ENCODE data around the gene NT5DC1. TPM values are rescaled to one million over a fixed set of nuclear protein-coding genes. Genes with fewer than 3 reads are reported as not detected.
A peak's percentile ranks its signal among the peaks of the same experiment; 100 is the strongest.

The NT5DC1 gene
- total RNA-seq, 2 experiments from 2014 or later, result 20.5 to 58.8 TPM

DNA sequence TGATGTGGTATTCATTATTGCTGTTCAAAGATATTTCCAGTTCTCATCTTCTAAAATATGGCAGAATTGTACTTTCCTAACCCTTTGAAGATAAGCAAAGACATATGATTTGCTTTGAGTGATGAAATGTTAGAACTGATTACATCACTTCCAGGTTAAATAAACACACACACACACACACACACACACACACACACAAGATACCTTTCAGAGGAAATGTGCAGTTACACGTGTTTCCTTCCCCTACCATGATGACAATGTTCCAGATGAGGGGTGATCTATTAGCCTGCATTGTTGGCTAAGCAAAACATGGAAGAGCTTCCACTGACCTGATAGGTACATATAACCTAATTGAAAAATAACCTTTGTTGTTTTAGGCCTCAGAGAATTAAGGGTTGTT, 28.3 kb upstream of the NT5DC1 start:
- CTCF ChIA-PET (ENCODE audit: unreplicated experiment), result no interaction called here
- no peak for TF ChIP-seq EZH2phosphoT487 (IDR thresholded peaks at IDR 0.05; ENCODE audit: borderline replicate concordance, low read depth, low read length)
- TF ChIP-seq, protein P1, sequence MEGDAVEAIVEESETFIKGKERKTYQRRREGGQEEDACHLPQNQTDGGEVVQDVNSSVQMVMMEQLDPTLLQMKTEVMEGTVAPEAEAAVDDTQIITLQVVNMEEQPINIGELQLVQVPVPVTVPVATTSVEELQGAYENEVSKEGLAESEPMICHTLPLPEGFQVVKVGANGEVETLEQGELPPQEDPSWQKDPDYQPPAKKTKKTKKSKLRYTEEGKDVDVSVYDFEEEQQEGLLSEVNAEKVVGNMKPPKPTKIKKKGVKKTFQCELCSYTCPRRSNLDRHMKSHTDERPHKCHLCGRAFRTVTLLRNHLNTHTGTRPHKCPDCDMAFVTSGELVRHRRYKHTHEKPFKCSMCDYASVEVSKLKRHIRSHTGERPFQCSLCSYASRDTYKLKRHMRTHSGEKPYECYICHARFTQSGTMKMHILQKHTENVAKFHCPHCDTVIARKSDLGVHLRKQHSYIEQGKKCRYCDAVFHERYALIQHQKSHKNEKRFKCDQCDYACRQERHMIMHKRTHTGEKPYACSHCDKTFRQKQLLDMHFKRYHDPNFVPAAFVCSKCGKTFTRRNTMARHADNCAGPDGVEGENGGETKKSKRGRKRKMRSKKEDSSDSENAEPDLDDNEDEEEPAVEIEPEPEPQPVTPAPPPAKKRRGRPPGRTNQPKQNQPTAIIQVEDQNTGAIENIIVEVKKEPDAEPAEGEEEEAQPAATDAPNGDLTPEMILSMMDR (conservative IDR thresholded peaks at IDR 0.05; ENCODE audit: low read length), result no peak

DNA sequence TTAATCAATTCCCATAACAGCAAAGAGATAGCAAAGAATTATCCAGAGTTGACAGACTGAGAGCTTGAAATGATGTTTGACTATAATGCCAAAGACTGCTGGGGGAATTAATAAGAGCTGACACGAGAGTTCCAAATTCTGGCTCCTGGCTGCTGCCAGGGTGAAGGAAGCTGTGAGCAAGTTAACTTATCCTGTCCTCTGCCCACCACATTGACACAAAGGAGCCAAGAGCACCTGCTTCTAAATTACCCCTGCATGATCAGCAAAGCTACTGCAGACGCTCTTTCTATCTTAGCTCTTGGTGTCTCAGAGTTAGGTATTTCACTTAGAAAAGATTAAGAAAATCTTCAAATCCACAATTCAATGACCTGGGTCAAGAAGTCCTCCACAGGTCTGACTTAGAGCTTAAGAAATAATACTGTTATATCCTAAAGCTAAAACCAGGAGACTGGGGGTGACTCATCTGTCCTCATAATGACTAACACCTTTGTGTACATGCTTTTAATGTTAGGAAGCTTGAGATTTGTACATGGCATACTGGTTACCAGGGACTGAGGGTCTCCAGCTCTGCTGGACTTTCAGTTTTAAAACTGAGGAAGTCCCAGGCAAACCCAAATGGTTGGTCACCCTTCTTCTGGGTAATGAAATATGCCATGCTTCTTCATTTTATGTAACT, 26.8 kb upstream of the NT5DC1 start:
- H3K4me2 ChIP-seq (ENCODE audit: low read length), result no peak overlapping the region
- no peaks in the 10 kb centered on the region for H3K4me1 ChIP-seq (ENCODE audit: insufficient read depth, low read length, poor library complexity, severe bottlenecking)
- no peak overlapping the region for H3K4me3 ChIP-seq (ENCODE audit: low read depth, low read length, poor library complexity, severe bottlenecking)
- no peaks in the 10 kb centered on the region for H3K9me2 ChIP-seq (ENCODE audit: insufficient read depth, low read length)
- intact Hi-C loops (cut with micrococcal nuclease; ENCODE audit: unreplicated experiment), result no loop called here
- ChIA-PET CTCF (ENCODE audit: unreplicated experiment) (no interaction called here), POLR2A (interaction anchor here (0.7 to 1.9 kb wide), 2 partner anchors 13 to 27 kb away, joined by 6 to 9 read pairs; no protein-coding TSS in a partner anchor)
- DNase-seq (ENCODE audit: low spot score), result no peak
- TF ChIP-seq, protein P1 (conservative IDR thresholded peaks at IDR 0.05; ENCODE audit: low read length), result no peak
- TF ChIP-seq EZH2phosphoT487 (IDR thresholded peaks at IDR 0.05; ENCODE audit: borderline replicate concordance, low read depth, low read length), result no peak
- no peak overlapping the region for H2AFZ ChIP-seq (ENCODE audit: low read length)
- H3K79me2 ChIP-seq (ENCODE audit: insufficient read depth, low read depth, low read length), result no peaks in the 10 kb centered on the region
- no peaks in the 10 kb centered on the region for H3K36me3 ChIP-seq (ENCODE audit: insufficient read depth, low read length)
- H4K20me1 ChIP-seq (ENCODE audit: insufficient read depth, low read length), result no peaks in the 10 kb centered on the region
- H3K9me3 ChIP-seq (ENCODE audit: low read length), result no peaks in the 10 kb centered on the region
- BruUV-seq (replicated peaks), result no TSS peak
- H3K27ac ChIP-seq (ENCODE audit: low read depth, low read length, poor library complexity, severe bottlenecking), result no peak overlapping the region

More for the DNA sequence above, 28.3 kb upstream of the NT5DC1 start:
- intact Hi-C loops (cut with micrococcal nuclease; ENCODE audit: unreplicated experiment), result no loop called here
- Histone ChIP-seq H2AFZ (ENCODE audit: low read length) (no peak overlapping the region), H3K27ac (ENCODE audit: low read depth, low read length, poor library complexity, severe bottlenecking) (no peak overlapping the region), H3K9me2 (ENCODE audit: insufficient read depth, low read length) (no peaks in the 10 kb centered on the region), H4K20me1 (ENCODE audit: insufficient read depth, low read length) (no peaks in the 10 kb centered on the region), H3K4me2 (ENCODE audit: low read length) (no peak overlapping the region), H3K4me1 (ENCODE audit: insufficient read depth, low read length, poor library complexity, severe bottlenecking) (no peaks in the 10 kb centered on the region), H3K9me3 (ENCODE audit: low read length) (no peaks in the 10 kb centered on the region), H3K79me2 (ENCODE audit: insufficient read depth, low read depth, low read length) (no peaks in the 10 kb centered on the region), H3K4me3 (ENCODE audit: low read depth, low read length, poor library complexity, severe bottlenecking) (no peak overlapping the region), H3K36me3 (ENCODE audit: insufficient read depth, low read length) (no peaks in the 10 kb centered on the region)
- peak; percentile 24 for DNase-seq (ENCODE audit: low spot score)
- POLR2A ChIA-PET, result interaction anchor here (0.8 to 1.9 kb wide), 2 partner anchors 14 to 20 kb away, joined by 3 to 9 read pairs; no protein-coding TSS in a partner anchor
- BruUV-seq (replicated peaks), result no TSS peak

DNA sequence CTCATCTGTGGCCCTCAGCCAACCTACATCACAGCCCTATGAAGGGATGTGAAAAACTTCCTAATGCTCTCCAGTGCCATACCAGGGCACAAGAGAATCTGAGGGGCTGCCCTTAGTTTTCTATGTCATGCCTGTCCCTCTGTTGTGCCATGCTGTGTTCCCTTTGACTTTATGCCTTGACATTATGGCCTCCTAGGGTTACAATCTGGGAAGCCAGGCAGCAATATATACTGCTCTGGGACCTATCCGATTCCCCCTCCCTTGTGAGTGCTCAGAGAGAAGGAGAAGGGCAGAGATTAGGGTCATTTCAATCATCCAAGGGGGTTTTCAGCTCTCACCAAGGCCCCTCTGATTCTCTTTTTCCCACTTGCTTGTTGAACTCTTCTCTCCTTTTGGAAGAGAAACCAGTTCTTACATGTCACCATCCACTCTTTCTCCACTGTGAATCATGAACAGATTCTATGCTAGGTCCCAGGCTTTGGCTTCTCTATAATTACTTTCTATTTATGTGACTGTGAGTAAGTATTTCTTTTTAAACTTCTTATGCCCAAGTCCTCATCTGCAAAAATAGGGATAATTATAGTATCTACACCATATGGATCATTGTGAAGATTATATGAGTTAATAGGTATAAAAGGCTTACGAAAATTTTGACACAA, 25.8 kb upstream of the NT5DC1 start:
- H3K36me3 ChIP-seq (ENCODE audit: insufficient read depth, low read length), result no peaks in the 10 kb centered on the region
- ChIA-PET CTCF (ENCODE audit: unreplicated experiment) (no interaction called here), POLR2A (interaction anchor here (0.6 kb wide), 1 partner anchor 54 kb away, joined by 3 read pairs; no protein-coding TSS in a partner anchor)
- H3K9me3 ChIP-seq (ENCODE audit: low read length), result no peaks in the 10 kb centered on the region
- BruUV-seq (replicated peaks), result no TSS peak
- no peaks in the 10 kb centered on the region for H3K4me1 ChIP-seq (ENCODE audit: insufficient read depth, low read length, poor library complexity, severe bottlenecking)
- no peak overlapping the region for H3K4me3 ChIP-seq (ENCODE audit: low read depth, low read length, poor library complexity, severe bottlenecking)
- H4K20me1 ChIP-seq (ENCODE audit: insufficient read depth, low read length), result no peaks in the 10 kb centered on the region
- no peak overlapping the region for H2AFZ ChIP-seq (ENCODE audit: low read length)
- H3K27ac ChIP-seq (ENCODE audit: low read depth, low read length, poor library complexity, severe bottlenecking), result no peak overlapping the region
- H3K4me2 ChIP-seq (ENCODE audit: low read length), result no peak overlapping the region
- TF ChIP-seq EZH2phosphoT487 (IDR thresholded peaks at IDR 0.05; ENCODE audit: borderline replicate concordance, low read depth, low read length), result no peak
- TF ChIP-seq, protein P1 (conservative IDR thresholded peaks at IDR 0.05; ENCODE audit: low read length), result no peak
- no peaks in the 10 kb centered on the region for H3K9me2 ChIP-seq (ENCODE audit: insufficient read depth, low read length)
- no peaks in the 10 kb centered on the region for H3K79me2 ChIP-seq (ENCODE audit: insufficient read depth, low read depth, low read length)
- intact Hi-C loops (cut with micrococcal nuclease; ENCODE audit: unreplicated experiment), result no loop called here
- no peak for DNase-seq (ENCODE audit: low spot score)
